COLO668 (cell line): Measurements from ENCODE around the gene NCAM2.

ENCODE experiments used
- DNase-seq: peaks from one replicate; lab custom pipeline; 2025; ENCODE audit not compliant: unreplicated experiment; lab: John Stamatoyannopoulos, UW

NCAM2 gene

GRCh38 chr21:20997636-20998455, at the start of gene NCAM2:
Gene NCAM2 (plus strand): TSS chr21:20998409.
- DNase-seq, result peak; percentile 72

DNA sequence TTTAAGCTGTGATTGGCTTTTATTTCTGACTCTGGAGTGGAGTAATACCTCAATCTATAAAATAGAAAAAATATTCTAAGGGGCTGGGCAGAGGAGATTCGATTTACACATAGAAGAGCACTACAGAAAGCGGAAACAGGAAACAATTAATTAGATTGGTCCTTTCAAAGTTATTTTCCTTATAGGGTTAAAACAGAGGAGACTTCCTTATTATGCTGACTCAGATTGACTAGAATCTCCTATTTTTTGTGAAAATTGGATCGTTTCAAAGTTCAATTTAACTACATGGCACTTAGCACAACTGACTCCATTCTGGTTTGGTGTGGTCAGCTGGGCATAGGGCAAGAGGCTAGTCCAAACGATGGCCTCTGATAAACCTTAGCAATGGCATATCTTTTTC, 48.3 kb upstream of the NCAM2 start:
- DNase-seq, result no peak

DNA sequence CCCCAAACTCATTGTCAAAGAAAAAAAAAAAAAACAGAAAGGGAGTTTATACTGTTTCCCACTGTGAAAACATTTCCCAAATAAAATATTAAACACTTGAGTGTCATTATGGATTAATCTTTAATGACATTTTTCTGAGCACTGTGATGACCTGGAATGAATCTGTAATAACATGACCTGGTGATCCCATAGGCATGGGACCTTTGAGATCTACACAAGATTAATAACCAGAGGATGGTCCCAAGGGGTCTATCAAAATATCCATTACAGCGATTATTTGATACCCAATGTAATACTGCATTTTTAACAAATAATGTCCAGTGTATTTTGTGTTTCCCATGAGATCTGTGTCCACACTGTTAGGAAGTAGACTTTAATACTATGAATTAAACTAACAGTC, 32.4 kb upstream of the NCAM2 start:
- DNase-seq, result no peak

DNA sequence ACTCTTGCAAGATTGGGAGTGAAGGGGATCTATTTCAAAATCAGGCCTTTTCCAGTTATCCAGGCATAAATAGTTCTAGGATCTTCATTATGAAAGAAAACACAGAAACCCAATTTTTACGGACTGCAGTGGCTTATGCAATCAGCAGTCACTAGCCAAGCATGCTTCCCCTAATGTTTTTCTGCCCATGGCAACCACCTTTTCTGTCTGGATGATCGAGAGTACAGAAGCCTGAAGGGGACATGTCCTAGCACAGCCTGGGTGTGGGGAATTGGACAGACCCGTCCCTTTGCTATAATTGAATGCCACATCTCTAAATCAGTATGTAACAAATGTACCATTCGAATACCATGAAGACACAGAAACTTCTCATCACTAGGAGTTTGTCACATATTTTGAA, 29.8 kb upstream of the NCAM2 start:
- DNase-seq, result no peak

DNA sequence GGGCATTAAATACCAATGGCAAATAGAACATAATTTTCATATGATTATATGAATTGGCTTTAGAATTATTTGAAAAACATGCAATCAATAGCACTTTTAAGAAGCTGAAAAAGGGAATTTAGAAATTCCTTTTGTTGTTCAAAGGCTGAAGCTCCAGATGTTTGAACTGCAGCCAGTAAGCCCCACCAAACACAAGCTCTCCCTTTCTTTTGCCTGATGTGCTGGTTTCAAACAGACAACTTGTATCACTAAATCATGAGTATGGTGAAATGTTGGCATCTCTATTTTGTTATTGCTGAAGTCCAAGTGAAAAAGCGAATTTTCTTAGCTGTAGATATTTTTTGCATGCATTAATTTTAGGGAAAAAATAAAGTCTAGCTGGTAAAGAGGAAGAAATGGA, 27.5 kb upstream of the NCAM2 start:
- no peak for DNase-seq

- DNase-seq, result peak; percentile 28
Observed at GRCh38 chr21:20971296-20971921, 26.8 kb upstream of the NCAM2 start.

- DNase-seq, result no peak
Observed at GRCh38 chr21:20994790-20995189, 3.4 kb upstream of the NCAM2 start.

DNA sequence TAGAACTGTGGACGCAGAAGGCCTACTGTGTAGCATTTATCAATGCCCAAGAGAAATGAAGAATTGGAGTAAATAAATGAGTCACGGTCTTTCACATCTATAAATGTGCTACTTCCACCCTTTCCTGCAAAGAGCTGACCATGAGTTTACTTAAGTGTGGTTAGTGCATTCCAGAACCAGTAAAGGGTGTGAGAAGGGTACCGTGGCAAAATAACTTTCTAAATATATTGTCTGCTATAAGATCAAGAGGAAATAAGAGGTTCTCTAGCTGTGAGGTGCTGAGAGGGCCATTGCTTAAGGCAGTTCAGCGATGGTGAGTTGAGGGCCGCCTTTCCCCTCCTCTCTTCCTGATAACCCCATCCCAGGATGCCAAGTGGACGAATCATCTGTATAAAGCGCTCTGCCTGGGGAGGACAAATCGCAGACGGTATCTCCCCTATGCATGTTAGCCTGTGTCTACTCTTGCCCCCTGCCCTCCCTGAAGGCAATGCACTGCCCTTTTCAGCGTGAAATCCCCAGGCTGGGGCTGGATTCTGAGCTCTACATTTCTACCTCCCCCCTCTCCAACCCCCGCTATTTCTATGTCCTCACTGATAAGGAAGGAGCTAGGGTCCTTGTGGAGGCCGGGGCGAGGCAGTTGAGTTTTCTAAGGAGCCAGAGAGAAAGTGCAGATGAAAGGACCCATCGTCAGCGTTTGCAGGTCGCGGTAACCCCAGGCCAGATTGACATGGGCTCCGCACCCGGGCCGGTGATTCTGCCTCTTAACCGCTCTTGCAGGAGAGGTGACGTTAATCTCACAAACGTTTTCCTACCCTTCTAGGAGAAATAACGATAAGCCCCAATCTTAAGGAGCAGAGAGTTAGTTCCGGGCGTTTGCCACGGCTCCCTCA, 1.5 kb upstream of the NCAM2 start:
- DNase-seq, result no peak

- no peak for DNase-seq
Observed at GRCh38 chr21:20997311-20997635, 936 bp upstream of the NCAM2 start.

GRCh38 chr21:20998456-20998789, 214 bp downstream of the NCAM2 start:
- no peak for DNase-seq

GRCh38 chr21:20998886-20999285, 677 bp downstream of the NCAM2 start:
- DNase-seq, result no peak

- peak; percentile 9 for DNase-seq
Observed at GRCh38 chr21:20999659-21000058, 1.4 kb downstream of the NCAM2 start.

- no peak for DNase-seq
Observed at GRCh38 chr21:21000591-21001175, 2.5 kb downstream of the NCAM2 start.

- no peak for DNase-seq
Observed at GRCh38 chr21:21001591-21002100, 3.4 kb downstream of the NCAM2 start.

DNA sequence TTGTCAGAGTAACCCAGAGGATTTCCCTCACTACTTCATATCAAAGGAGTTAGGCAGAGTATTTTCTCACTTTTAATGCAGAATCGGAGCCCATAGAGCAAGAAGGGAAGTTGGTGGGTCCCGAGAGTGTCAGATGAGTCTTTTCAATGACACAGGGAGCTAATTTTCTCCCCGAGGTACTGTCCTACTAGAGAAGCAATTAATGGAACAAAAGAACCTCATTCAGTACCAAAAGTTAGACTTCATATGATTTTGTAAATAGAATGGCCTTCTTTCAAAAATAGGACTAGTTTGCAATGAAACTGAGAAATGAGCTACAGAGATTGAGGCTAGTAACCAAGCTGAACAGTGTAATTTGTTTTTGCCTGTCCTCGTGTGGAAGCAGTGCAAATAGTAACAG, 3.9 kb downstream of the NCAM2 start:
- DNase-seq, result no peak

- DNase-seq, result no peak
Observed at GRCh38 chr21:21003701-21004100, 5.5 kb downstream of the NCAM2 start.

DNA sequence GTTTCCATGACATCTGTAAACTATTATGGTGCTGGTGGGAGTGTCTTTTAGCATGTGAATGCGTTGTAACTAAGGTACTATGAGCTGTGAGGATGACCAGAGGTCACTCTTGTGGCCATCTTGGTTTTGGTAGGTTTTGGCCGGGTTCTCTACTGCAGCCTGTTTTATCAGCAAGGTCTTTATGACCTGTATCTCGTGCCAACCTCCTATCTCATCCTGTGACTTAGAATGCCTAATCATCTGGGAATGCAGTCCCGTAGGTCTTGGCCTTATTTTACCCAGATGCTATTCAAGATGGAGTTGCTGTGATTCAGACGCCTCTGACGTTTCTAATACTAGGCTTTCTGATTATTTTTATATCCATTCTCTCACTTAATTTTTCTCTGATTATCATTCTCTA, 9.4 kb downstream of the NCAM2 start:
- DNase-seq, result no peak

GRCh38 chr21:21010228-21010627, 12.0 kb downstream of the NCAM2 start:
- DNase-seq, result no peak

GRCh38 chr21:21010698-21011097, 12.5 kb downstream of the NCAM2 start:
- DNase-seq, result no peak

DNA sequence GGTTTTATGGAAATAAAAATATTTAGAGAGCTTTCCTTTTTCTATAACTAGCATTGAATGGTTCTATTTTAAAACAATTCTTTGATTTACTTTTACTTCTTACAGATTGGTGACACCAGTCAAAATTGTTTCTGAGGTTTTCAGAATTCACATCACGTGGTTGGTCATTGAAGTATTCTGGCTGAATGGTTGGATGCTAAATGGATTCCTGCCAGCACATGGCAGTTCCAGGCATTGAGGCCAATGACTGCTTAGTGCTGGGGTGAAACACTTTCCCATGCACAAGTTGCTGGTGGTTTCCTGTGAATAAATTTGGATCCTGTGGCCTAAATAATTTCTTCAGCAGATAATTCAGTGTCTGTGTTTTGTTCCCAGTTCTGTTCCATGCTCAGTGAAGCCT, 20.6 kb downstream of the NCAM2 start:
- no peak for DNase-seq

GRCh38 chr21:21019681-21020080, 21.5 kb downstream of the NCAM2 start:
- no peak for DNase-seq
